ENCODE data around the gene UBE2L3.
A peak's percentile ranks its signal among the peaks of the same experiment; 100 is the strongest.
"Not testable (repeated sequence)": the region's sequence is repeated elsewhere in the genome, so short reads cannot be mapped to it uniquely, and the experiment has no call there.

The UBE2L3 gene

GRCh38 chr22:21567456-21568346 is at the start of gene UBE2L3:
Gene UBE2L3 (plus strand): TSS chr22:21567714. CDS start chr22:21567745, 31 bp downstream.
- DNase-seq = peak in 1 of 2 experiments; percentile 71

DNA sequence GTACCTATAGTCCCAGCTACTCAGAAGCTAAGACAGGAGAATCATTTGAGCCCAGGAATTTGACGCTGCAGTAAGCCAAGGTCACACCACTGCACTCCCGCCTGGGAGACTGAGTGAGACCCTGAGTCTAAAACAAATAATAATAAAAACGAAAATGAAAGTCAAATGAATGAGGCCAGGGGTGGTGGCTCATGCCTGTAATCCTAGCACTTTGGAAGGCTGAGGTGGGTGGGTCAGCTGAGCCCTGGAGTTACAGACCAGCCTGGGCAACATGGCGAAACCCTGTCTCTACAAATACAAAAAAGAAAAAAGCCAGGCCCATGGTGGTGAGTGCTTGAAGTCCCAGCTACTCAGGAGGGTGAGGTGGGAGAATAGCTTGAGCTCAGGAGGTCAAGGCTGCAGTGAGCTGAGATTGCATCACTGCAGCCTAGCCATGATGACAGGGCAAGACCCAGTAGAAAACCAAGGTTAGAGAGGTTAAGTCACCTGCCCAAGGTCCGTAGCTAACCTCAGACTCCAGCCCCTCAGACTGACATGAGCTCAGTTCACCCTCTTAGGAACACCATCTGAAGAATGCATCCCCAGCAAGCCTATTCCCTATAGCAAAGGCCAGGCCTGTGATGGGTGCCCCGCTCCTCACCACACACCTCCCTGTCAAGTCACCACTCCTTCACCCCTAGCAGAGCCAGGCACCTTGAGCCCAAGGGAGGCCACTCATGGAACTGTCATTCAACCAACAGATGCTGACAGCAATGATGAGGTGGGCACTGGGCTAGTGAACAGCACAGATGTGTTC is 40.6 kb upstream of the UBE2L3 start:
- DNase-seq = not testable (repeated sequence)

DNA sequence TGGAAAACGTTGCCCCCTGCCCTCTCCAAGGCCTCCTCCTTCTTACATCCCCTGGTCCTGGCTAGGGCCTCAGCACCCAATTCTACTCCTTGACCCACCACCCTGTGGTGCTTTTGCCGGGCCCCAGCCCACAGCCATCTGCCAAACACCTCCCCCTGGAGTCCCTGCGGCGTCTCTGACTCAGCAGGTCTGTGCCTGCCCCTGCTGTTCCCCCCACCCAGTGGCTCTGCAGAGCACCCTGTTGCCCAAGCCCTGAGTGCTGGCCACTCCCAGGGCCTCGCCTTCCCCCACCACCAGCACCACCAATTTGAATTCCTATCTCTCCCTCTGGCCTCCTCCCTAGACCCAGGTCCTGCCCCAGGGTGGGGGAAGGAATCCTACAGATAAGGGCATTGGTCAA is 36.0 kb upstream of the UBE2L3 start:
- not testable (repeated sequence) for DNase-seq

- DNase-seq = not testable (repeated sequence)
These were observed 34.5 kb upstream of the UBE2L3 start for GRCh38 chr22:21532863-21533648.

DNA sequence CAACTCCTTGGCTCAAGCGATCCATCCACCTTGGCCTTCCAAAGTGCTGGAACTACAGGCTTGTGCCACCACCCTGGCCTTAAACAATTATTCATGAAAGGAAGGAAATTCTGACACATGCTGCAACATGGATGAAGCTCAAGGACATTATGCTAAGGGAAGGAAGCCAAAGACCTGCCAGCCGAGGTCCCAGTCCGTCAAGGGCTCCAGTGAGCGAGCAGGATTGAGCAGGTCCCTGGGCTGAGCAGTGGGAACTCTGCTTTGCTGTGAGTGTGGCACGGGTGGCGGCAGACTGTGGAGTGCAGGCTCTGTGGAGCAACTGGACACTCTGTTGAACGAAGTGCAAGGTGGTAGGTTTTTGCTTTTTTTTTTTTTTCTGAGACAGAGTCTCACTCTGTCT is 27.7 kb upstream of the UBE2L3 start:
- not testable (repeated sequence) for DNase-seq

GRCh38 chr22:21544432-21545322 is 22.8 kb upstream of the UBE2L3 start:
- not testable (repeated sequence) for DNase-seq

DNA sequence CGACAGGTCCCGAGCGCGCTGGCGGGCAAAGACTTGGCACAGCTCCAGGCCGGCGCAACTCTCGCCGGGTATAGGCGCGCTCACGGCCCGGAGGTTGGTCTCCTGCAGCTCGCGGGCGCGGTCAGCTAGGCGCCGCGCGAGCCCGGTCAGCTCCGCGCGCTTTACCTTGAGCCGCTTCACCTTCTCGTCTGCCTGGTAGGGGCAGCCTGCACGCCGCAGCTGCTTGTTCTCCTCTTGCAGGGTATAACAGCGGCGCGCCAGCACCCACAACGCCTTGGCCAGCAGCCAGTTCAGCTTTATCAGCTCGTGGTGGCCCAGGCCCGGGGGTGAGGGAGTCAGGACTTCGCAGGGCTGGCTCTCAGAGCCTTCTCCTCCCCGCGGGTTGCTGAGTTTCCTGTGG is 18.0 kb upstream of the UBE2L3 start:
- DNase-seq = not testable (repeated sequence)

DNA sequence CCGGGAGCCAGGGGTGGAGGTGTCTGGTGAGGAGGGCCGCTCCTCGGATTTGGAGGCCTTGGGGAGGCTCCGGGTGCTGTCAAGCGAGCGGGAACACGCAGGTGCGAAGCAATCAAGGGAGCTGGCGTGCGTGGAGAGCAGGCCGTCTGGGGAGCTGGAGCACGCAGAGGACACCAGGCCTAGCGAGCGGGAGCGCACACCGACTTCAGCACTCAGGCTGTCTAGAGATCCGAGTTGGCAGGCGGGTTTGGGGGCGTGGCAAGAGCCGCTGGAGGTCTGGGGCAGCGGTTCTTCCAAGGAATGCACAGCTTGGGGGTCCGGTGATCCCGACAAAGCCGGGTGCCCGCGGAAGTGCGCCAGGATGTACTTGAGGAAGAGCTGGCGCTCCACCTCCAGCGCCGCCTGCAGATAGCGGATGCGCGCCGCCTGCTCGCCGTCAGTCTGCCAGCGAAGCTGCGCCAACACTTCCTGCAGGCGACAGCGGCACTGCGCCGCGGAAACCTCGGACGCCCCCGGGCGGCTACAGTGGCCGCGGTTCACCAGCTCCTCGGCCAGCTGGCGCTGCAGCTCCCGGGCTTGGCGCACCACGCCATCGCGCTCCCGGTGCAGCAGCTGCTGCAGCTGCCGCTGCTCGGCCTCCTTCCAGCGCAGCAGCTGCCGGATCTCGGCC is 17.4 kb upstream of the UBE2L3 start:
- DNase-seq = not testable (repeated sequence)

DNA sequence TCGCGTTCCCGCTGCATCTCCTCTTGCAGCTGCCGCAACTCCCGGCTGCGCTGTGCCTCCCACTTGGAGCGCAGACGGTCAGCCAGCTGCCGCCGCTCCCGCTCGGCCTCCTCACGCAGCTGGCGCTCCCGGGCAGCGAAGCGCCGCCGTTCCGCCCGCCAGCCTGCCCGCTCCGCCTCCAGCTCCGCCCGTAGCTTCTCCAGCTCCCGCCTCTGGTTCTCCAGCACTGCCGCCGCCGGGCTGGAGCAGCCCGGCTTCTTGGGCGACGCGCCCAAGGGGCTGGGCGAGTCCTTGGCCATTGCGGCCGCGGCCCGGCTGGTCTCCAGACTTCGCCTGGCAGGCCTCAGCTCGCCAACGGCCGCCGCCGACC is 16.9 kb upstream of the UBE2L3 start:
- not testable (repeated sequence) for DNase-seq

DNA sequence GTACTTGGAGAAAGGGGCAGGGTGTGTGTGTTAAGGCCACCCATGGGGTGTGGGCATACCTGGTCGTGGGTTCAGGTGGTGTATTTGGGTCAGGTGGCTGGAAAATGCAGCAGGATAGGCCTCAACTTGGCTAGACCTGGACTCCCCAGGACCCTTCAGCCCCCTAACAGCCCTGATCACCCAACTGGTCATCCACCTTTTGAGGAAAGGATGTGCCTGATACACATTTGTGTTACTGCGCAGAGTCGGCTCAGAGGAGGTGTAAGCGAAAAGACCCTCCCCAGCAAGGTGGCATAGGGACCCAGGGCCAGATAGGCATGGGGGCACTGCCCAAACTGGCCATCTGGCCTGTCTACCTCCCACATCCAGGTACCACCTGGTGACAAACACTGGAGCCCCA is 16.2 kb upstream of the UBE2L3 start, which contains the start of gene RIMBP3C:
TSS of gene RIMBP3C (minus strand) at position 101 of the 400 bp plus-strand sequence. CDS start 485 bp downstream, outside the sequence.
- DNase-seq = not testable (repeated sequence)

DNA sequence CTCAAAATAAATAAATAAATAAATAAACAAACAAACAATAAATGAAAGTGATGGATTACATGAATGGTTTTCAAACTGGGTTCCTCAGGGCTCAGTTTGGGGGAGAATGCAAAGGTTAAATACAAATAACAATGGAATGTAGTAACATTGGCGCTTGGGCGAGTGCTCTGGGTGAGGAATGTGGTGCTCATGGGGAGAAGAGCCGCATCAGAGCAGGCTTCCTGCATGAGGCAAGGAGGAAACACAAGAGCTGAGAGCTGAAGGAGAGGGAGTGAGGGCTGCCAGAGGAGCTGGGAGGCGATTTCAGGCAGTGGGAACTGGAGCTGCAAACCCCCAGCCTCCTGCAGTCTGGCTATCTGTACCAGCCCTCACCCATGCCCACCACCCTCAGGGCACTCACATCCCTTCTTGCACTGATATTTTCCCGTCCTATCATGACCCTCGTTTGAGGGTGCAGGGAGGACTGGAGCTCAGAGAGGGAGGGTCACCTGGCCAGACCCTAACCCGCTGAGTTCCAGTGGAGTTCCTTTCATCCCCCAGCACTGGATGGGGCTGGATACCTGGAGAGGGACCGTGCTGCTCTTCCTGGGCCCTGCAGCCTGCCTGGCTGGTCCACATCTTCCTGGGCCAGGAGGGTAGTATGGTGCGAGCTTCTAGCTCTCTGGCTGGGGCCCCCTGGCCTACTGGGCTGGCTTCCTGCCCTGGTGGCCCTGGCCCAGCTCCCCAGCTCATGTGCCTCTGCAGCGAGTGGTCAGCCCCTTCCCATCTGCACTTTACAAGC is 8.0 kb upstream of the UBE2L3 start:
- DNase-seq = not testable (repeated sequence)

GRCh38 chr22:21560657-21561056 is 6.9 kb upstream of the UBE2L3 start:
- DNase-seq = not testable (repeated sequence)

GRCh38 chr22:21563912-21564311 is 3.6 kb upstream of the UBE2L3 start:
- DNase-seq = no peak

DNA sequence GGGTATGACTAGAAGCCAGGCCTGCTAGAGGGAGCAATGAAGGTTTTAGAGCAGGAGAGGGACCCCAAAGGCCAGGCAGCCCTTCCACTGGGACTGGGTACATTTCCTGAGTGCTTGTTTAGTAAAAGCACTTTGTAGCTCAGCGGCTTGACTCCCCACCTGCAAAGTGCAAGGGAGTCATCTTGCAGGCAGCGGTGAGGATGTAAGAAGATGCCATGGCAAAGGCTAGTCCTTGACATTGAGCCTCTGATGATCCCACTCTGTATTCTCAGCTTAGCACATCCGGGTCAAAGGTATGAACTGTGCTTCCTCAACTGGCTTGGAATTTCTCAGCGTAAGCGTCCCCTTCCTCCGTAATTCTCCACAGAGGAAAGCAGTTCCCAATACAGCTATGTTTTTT is 3.1 kb upstream of the UBE2L3 start:
- no peak for DNase-seq

- DNase-seq = no peak
These were observed 997 bp downstream of the UBE2L3 start for GRCh38 chr22:21568347-21569075.

DNA sequence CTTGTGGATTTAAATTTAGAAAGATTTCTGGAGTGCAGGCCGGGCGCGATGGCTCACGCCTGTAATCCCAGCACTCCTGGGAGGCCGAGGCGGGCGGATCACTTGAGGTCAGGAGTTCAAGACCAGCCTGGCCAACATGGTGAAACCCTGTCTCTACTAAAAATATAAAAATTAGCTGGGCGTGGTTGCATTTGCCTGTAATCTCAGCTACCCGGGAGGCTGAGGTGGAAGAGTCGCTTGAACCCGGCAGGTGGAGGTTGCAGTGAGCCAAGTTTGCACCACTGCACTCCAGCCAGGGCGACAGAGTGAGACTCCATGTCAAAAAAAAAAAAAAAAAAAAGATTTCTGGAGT is 1.5 kb downstream of the UBE2L3 start:
- not testable (repeated sequence) for DNase-seq

- no peak for DNase-seq
These were observed 2.1 kb downstream of the UBE2L3 start for GRCh38 chr22:21569459-21570170.

DNA sequence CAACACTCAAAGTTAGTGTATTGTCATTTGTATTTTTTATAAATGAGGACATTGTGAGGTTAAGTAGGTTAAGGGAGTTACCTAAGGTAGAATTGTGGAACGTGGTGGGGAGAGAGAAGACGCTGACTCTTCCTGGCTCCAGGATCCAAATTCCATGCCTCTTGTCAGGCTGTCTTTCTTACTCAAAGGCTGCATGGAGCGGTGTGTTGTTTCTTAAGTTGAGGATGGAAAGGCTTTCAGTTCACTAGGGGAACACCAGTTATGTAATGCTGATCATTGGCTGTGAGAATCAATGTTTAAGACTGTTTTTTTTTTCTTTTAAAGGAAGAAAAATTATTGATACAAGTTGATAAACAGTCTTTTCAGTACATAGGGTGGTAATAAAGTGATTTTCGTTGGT is 2.9 kb downstream of the UBE2L3 start:
- DNase-seq = no peak

DNA sequence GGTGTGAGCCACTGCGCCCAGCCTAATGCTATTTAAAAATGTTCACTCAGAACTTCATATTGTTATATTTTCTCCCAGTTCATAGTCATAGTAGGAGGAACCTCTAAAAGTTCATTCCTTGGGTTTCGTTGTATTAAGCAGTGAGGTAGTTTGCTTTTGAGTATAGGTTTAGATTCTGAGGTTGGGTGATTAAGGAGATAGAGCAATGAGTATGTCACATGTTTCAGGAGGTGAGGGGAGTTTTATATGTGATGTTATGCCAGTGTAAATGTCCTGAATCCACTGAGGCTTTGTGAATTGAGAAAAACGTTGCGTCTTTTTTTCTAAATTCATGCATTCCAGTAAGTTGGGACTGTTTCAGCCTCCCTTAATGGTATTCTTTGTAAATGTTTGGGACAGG is 4.2 kb downstream of the UBE2L3 start:
- no peak for DNase-seq
